CD14-positive monocyte (primary cell): ENCODE measurements around the gene RACK1. TPM values are rescaled to one million over a fixed set of nuclear protein-coding genes. Genes with fewer than 3 reads are reported as not detected.

Source experiments
- DNase-seq, 3 donors: peaks; one replicate each; pipeline ENCODE4 v3.0.0-alpha.2; 2011 to 2022
- H2AFZ ChIP-seq: 2 replicates; pipeline ENCODE4 v1.6.0; 2012; ENCODE audit warnings: mild to moderate bottlenecking, low read depth, low read length, inconsistent platforms; ENCODE audit not compliant: insufficient read depth, poor library complexity, severe bottlenecking
- H3K27ac ChIP-seq, 2 donors: 1 replicate in 1 of 2; 2 replicates in 1 of 2; pipeline ENCODE4 v1.5.1; 2012 to 2013; ENCODE audit warnings: low read length in 2 of 2, control low read depth in 1 of 2, inconsistent platforms in 1 of 2, low read depth in 1 of 2, mild to moderate bottlenecking in 1 of 2
- H3K27me3 ChIP-seq, 2 donors: one replicate each; pipeline versions ENCODE4 v1.6.0 to v1.6.1; 2011 to 2013; ENCODE audit warnings: low read length in 2 of 2; ENCODE audit not compliant: control insufficient read depth in 2 of 2, insufficient read depth in 2 of 2
- H3K36me3 ChIP-seq, 2 donors: replicated peaks in 1 of 2; 1 replicate in 1 of 2; 2 replicates in 1 of 2; pipeline versions ENCODE4 v1.5.1 to v1.6.1; 2012 to 2013; ENCODE audit warnings: low read length in 2 of 2, control low read depth in 1 of 2, inconsistent platforms in 1 of 2, mild to moderate bottlenecking in 1 of 2; ENCODE audit not compliant: insufficient read depth in 2 of 2, control insufficient read depth in 1 of 2
- H3K4me1 ChIP-seq, 2 donors: 1 replicate in 1 of 2; 2 replicates in 1 of 2; pipeline versions ENCODE4 v1.5.1 to v1.6.1; 2012 to 2013; ENCODE audit warnings: low read length in 2 of 2, control low read depth in 1 of 2, inconsistent platforms in 1 of 2, mild to moderate bottlenecking in 1 of 2, moderate library complexity in 1 of 2; ENCODE audit not compliant: insufficient read depth in 2 of 2, control insufficient read depth in 1 of 2
- H3K4me2 ChIP-seq: replicated peaks from 2 replicates; pipeline ENCODE3; 2012; ENCODE audit warnings: low read length, moderate library complexity, mild to moderate bottlenecking; ENCODE audit not compliant: poor library complexity, severe bottlenecking; ENCODE audit errors: extremely low read depth
- H3K4me3 ChIP-seq, 3 experiments: fragments of 200-600 bp in 1 of 3; sonication (generic) in 1 of 3; replicated peaks in 1 of 3; 1 replicate in 2 of 3; 2 replicates in 1 of 3; pipeline ENCODE4 v1.5.1; 2011 to 2013; ENCODE audit warnings: low read length in 3 of 3, mild to moderate bottlenecking in 3 of 3, control low read depth in 2 of 3, low read depth in 2 of 3, inconsistent platforms in 1 of 3, moderate library complexity in 1 of 3
- H3K79me2 ChIP-seq: 2 replicates; pipeline ENCODE4 v1.6.0; 2012; ENCODE audit warnings: mild to moderate bottlenecking, control low read depth, inconsistent platforms, low read length, moderate library complexity; ENCODE audit not compliant: insufficient read depth
- H3K9ac ChIP-seq: 2 replicates; pipeline ENCODE4 v1.6.0; 2017; ENCODE audit warnings: low read length, mild to moderate bottlenecking; ENCODE audit not compliant: insufficient read depth, poor library complexity, severe bottlenecking
- H3K9me3 ChIP-seq, 2 donors: replicated peaks in 1 of 2; 1 replicate in 1 of 2; 2 replicates in 1 of 2; pipeline versions ENCODE4 v1.5.1 to v1.6.1; 2012 to 2013; ENCODE audit warnings: low read length in 2 of 2, control low read depth in 1 of 2; ENCODE audit not compliant: control insufficient read depth in 1 of 2, insufficient read depth in 1 of 2
- H4K20me1 ChIP-seq: 2 replicates; pipeline ENCODE4 v1.6.0; 2012; ENCODE audit warnings: mild to moderate bottlenecking, low read length, control low read depth, moderate library complexity; ENCODE audit not compliant: insufficient read depth
- H3K27ac Mint-ChIP-seq, 7 donors: one replicate each; pipeline ENCODE4 v1.8.0; 2020; ENCODE audit warnings: mild to moderate bottlenecking in 7 of 7, mixed read lengths in 7 of 7, moderate library complexity in 6 of 7, inconsistent platforms in 2 of 7
- H3K27me3 Mint-ChIP-seq, 3 donors: one replicate each; pipeline ENCODE4 v1.8.0; 2021 to 2022; ENCODE audit warnings: low read depth in 3 of 3, mild to moderate bottlenecking in 3 of 3, mixed read lengths in 3 of 3, moderate library complexity in 3 of 3, inconsistent platforms in 1 of 3
- H3K36me3 Mint-ChIP-seq, 2 donors: one replicate each; pipeline ENCODE4 v1.8.0; 2020; ENCODE audit warnings: mixed read lengths in 2 of 2, inconsistent platforms in 1 of 2, mild to moderate bottlenecking in 1 of 2
- H3K4me1 Mint-ChIP-seq: one replicate; pipeline ENCODE4 v1.8.0; 2020; ENCODE audit warnings: mild to moderate bottlenecking, mixed read lengths
- H3K4me3 Mint-ChIP-seq, 2 donors: one replicate each; pipeline ENCODE4 v1.8.0; 2020; ENCODE audit warnings: mild to moderate bottlenecking in 2 of 2, mixed read lengths in 2 of 2, moderate library complexity in 1 of 2
- H3K9me3 Mint-ChIP-seq, 7 donors: one replicate each; pipeline ENCODE4 v1.8.0; 2020 to 2022; ENCODE audit warnings: mixed read lengths in 7 of 7, mild to moderate bottlenecking in 6 of 7, moderate library complexity in 6 of 7, inconsistent platforms in 2 of 7
- WGBS: methylation state at CpG from one replicate; pipeline ENCODE4 v1.1.5; 2013; ENCODE audit warnings: missing lambda C conversion rate; ENCODE audit not compliant: insufficient coverage; 5-methylcytosine and 5-hydroxymethylcytosine counted together
- intact Hi-C, 2 donors: fragments of 100-400 bp; cut with micrococcal nuclease; formaldehyde crosslinking; loops; one replicate each; pipeline versions ENCODE4 v1.15.0 to v1.15.1; 2023
- polyA plus RNA-seq, 3 donors: library from polyadenylated mRNA; depleted of rRNA in 1 of 3; unstranded in 2 of 3; stranded (reverse) in 1 of 3; fragments of 300-500 nt in 2 of 3; fragments of >200 nt in 1 of 3; fragmentation: Illumina TruSeq in 2 of 3; gene quantifications; 1 replicate in 2 of 3; 2 replicates in 1 of 3; pipeline ENCODE4 v1.2.3, GENCODE V29; 2012 to 2021
- TF ChIP-seq, protein P1 (sequence below): fragments of 200-600 bp; IDR thresholded peaks from one replicate; pipeline ENCODE4 v1.8.0; 2022; ENCODE audit warnings: antibody characterized with exemption, mild to moderate bottlenecking

RACK1 gene
- polyA plus RNA-seq, 3 donors = 1,150 to 2,356 (median 1,195) TPM

DNA sequence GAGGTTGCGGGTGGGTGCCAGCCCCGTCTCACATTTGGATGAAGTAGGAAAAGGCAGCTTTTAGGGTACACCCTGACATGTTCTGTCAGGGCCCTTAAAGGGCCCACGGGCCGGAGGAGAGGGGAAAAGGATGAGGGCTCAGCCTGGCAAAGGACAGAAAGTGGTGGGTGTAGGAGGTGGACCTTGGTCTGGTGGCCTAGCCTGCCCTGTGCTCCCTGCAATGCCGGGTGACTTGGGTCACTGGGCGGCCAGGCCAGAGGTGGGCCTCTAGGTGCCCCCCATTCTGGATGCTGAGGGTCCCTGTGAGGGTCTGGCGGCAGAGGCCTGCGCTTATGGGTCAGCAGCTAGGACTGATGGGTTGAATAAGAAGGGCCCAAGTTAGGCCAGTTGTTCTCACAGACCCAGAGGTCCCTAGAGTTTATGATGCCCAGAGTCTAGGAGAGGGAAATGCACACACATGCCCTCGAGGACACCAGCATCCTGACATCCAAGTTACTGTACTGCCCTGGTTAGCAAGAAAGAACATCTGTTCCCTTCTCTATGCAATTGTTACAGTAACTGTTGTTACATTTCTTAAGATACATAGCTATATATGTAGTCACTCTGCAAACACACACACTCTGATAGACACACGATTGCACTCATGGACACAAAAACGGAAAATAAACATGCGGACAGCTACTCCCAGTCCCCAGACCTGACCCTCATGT is 51.2 kb downstream of the RACK1 start:
- Mint-ChIP-seq H3K4me3 (peak overlapping the region; percentile 92 to 98), H3K36me3 (peaks cover 11 to 27% of the 10 kb centered on the region in 2 donors), H3K27ac (peak overlapping the region; percentile 75 to 93 (median 89)), H3K27me3 (peaks cover 6 to 27% (median 17%) of the 10 kb centered on the region in 3 donors), H3K9me3 (peaks cover 0 to 4% (median 2%) of the 10 kb centered on the region in 7 donors), H3K4me1 (peaks cover 38% of the 10 kb centered on the region)
- H3K4me1 ChIP-seq = peaks cover 42 to 47% of the 10 kb centered on the region in 2 donors
- TF ChIP-seq, protein P1, sequence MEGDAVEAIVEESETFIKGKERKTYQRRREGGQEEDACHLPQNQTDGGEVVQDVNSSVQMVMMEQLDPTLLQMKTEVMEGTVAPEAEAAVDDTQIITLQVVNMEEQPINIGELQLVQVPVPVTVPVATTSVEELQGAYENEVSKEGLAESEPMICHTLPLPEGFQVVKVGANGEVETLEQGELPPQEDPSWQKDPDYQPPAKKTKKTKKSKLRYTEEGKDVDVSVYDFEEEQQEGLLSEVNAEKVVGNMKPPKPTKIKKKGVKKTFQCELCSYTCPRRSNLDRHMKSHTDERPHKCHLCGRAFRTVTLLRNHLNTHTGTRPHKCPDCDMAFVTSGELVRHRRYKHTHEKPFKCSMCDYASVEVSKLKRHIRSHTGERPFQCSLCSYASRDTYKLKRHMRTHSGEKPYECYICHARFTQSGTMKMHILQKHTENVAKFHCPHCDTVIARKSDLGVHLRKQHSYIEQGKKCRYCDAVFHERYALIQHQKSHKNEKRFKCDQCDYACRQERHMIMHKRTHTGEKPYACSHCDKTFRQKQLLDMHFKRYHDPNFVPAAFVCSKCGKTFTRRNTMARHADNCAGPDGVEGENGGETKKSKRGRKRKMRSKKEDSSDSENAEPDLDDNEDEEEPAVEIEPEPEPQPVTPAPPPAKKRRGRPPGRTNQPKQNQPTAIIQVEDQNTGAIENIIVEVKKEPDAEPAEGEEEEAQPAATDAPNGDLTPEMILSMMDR = no peak
- DNase-seq = no peak
- intact Hi-C loops = loop anchor here in 1 of 2 donors (5.0 kb wide), 1 partner anchor 70 kb away; the partner anchor contains the start of gene TRIM52
- peaks cover 0 to 11% of the 10 kb centered on the region in 2 donors for H3K27me3 ChIP-seq
- H4K20me1 ChIP-seq = no peaks in the 10 kb centered on the region
- no peaks in the 10 kb centered on the region for H3K9me3 ChIP-seq
- H3K27ac ChIP-seq = peak overlapping the region; percentile 76 to 84
- WGBS = 34% methylated on average over 7 of the region's 12 CpGs
- H3K4me3 ChIP-seq = peak overlapping the region; percentile 64 to 96 (median 95)
- no peaks in the 10 kb centered on the region for H3K79me2 ChIP-seq
- H3K9ac ChIP-seq = peak overlapping the region; percentile 67
- peak overlapping the region; percentile 100 for H3K4me2 ChIP-seq
- H3K36me3 ChIP-seq = peaks cover 0 to 11% of the 10 kb centered on the region in 2 donors
- H2AFZ ChIP-seq = peak overlapping the region; percentile 91

GRCh38 chr5:181191526-181192336 is 52.0 kb downstream of the RACK1 start:
- Histone ChIP-seq H3K9ac (peak overlapping the region; percentile 67), H4K20me1 (no peaks in the 10 kb centered on the region), H3K4me3 (peak overlapping the region; percentile 64 to 96 (median 95)), H3K79me2 (no peaks in the 10 kb centered on the region), H2AFZ (peak overlapping the region; percentile 91), H3K36me3 (peaks cover 0 to 3% of the 10 kb centered on the region in 2 donors), H3K27ac (peak overlapping the region; percentile 76 to 84), H3K9me3 (no peaks in the 10 kb centered on the region), H3K27me3 (peaks cover 0 to 14% of the 10 kb centered on the region in 2 donors), H3K4me2 (peak overlapping the region; percentile 100), H3K4me1 (peaks cover 43 to 48% of the 10 kb centered on the region in 2 donors)
- TF ChIP-seq, protein P1 = no peak
- Mint-ChIP-seq H3K36me3 (peaks cover 3 to 20% of the 10 kb centered on the region in 2 donors), H3K9me3 (peaks cover 0 to 4% (median 2%) of the 10 kb centered on the region in 7 donors), H3K4me3 (peak overlapping the region; percentile 98), H3K27me3 (peaks cover 12 to 31% (median 21%) of the 10 kb centered on the region in 3 donors), H3K27ac (peak overlapping the region; percentile 89 to 95 (median 92)), H3K4me1 (peaks cover 38% of the 10 kb centered on the region)
- under 1% methylated on average over 64 of the region's 64 CpGs for WGBS
- DNase-seq = peak; percentile 95 to 97 (median 96)
- intact Hi-C loops = loop anchor here in 1 of 2 donors (5.0 kb wide), 1 partner anchor 71 kb away; the partner anchor contains the start of gene TRIM52
